Posterior cingulate gyrus (tissue), 11 donors: ENCODE data around the gene ZNF761.
A peak's percentile ranks its signal among the peaks of the same experiment; 100 is the strongest.
"Not testable (repeated sequence)": the region's sequence is repeated elsewhere in the genome, so short reads cannot be mapped to it uniquely, and the experiment has no call there.

Source experiments
- DNase-seq, 10 donors: peaks; one replicate each; pipeline versions ENCODE4 v3.0.0 to v3.0.0-alpha.2; 2020 to 2021; ENCODE audit warnings: mixed read lengths in 3 of 10
- intact Hi-C: fragments of 100-400 bp; cut with DNase I; formaldehyde crosslinking; loops from one replicate; pipeline ENCODE4 v1.15.1; 2023

Gene ZNF761

GRCh38 chr19:53431399-53432087 is at the start of gene ZNF761:
TSS of gene ZNF761 (plus strand) at chr19:53431984. CDS start at chr19:53447269, 15,285 bp downstream.
- intact Hi-C loops = loop anchor here (2.0 kb wide), 1 partner anchor 35 kb away; the partner anchor contains the start of gene ZNF813

GRCh38 chr19:53388168-53388567 is 43.6 kb upstream of the ZNF761 start:
- no peak for DNase-seq
- intact Hi-C loops = no loop called here

More at GRCh38 chr19:53431399-53432087, at the start of gene ZNF761:
- peak; percentile 88 to 99 (median 94) for DNase-seq

GRCh38 chr19:53388904-53389303 is 42.9 kb upstream of the ZNF761 start:
- intact Hi-C loops = no loop called here
- no peak for DNase-seq

DNA sequence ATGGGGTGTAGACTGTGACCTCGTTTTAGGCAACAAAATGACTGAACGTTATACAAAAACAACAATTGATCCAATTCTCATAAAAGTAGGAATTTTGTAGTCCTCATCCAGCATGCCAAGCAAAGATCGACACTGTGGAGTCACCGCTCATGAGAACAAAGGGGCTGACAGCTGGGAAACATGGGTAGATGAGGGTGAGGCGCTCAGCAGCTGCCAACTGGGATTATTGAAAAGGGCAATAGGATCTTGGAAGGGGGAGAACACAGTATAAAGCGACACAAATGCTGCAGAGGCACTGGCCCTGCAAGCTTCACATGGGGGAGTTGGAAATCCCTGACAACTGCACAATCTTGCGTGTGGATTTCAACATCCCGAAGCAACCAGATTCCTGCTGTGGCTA is 42.2 kb upstream of the ZNF761 start:
- intact Hi-C loops = no loop called here
- no peak for DNase-seq

DNA sequence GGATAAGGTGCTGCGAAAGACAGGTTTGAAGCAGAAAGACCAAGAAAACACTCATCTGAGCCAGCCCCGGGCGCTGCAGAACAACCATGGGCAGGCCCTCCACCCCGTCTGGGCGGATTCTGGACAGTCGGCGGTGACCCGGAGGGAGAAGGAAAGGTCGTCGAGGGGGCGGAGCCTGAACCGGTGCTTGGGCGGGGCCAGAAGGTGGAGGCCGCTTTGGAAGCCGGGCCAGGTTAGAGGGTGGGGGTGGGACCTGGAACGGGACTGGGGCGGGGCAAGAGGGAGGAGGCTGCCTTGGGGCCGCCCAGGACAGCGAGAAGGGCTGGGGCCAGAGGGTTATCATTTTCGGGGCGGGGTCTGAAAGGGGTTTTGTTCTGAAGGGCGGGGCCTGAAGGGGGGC is 41.8 kb upstream of the ZNF761 start:
- DNase-seq = peak in 5 of 10 donors; percentile 14 to 85 (median 75)
- intact Hi-C loops = loop anchor here (10.0 kb wide), 1 partner anchor 55 kb away; the partner anchor contains the start of gene ZNF845

DNA sequence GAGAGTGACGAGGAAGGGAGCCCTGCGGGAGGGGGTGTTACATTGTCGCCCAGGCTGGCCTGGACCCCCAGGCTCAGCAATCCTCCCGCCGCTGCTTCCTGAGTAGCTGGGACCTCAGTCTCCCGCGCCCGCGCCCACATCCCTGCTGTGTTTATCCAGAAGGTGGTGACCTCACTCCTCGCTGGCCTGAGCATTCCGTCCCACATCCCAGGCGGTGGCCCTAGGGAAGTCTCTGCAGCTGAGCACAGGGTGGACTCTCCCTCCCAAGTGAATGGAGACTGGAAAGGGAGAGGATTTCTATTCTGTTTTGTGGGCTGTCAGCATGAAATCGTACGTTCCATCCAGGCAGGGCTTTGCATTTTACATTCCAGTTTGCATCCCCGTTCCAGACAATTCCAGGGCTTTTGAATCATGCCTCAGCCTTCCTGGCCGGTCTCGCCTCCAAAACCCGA is 37.2 kb upstream of the ZNF761 start:
- DNase-seq = peak in 5 of 10 donors; percentile 11 to 86 (median 35)
- intact Hi-C loops = loop anchor here (2.0 to 10.0 kb wide), 2 partner anchors 30 to 60 kb away; partner anchors contain the start of gene ZNF845

DNA sequence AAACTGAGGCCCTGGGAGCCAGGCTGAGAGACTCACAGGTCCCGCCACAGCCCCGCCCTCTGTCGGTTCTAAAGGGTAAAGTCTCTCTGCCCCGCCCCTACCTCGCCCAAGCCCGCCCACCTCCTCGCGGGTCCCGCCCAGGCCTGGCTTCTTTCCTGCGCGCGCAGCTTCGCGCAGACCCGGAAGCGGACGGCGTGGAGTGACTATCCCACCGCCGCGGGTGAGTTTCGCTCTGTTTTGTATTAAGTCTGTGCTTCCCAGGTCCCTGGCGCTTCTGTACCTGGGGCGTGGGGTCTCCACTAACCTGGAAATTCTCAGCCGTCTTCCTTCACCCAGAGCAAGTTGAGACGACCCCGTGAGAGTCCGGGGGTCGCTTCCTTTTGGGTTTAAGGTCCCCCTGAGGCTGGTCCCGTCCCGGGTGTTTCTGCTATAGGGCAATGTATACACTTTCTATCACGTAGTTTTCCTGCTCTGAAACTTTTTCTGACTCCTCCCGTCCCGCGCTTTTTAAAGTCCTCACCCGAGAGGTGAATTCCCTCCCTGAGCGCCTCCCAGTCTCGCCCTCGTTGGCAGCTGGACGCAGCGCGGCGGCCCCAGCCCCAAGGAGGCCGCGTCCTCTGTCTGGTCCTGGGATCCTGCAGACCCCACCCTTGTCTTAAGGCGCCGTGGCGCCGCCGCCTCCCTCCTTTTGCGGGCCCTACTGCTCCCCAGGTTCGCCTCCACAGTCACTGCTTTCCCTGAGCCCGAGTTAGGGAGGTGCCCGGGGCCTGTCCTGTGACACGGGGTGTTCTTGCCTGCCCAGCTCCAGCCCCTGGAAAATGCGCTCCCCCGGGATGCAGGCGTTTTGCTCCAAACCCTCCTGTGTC is 36.6 kb upstream of the ZNF761 start, which contains the start of gene ZNF765:
Gene ZNF765 (plus strand): TSS at position 176 of the 866 bp plus-strand sequence. CDS start 2,867 bp downstream, outside the sequence.
- intact Hi-C loops = loop anchor here (2.0 to 10.0 kb wide), 2 partner anchors 30 to 60 kb away; partner anchors contain the start of gene ZNF845

GRCh38 chr19:53395840-53396524 is 35.8 kb upstream of the ZNF761 start:
- not testable (repeated sequence) for DNase-seq
- intact Hi-C loops = loop anchor here (2.0 to 10.0 kb wide), 3 partner anchors 29 to 73 kb away; partner anchors contain the start of gene ZNF845

More for the DNA sequence above, 36.6 kb upstream of the ZNF761 start, which contains the start of gene ZNF765:
- DNase-seq = peak; percentile 85 to 98 (median 91)

- no peak for DNase-seq
- intact Hi-C loops = loop anchor here (2.0 to 10.0 kb wide), 2 partner anchors 62 to 72 kb away; partner anchors contain the start of gene ZNF845
These were observed 35.3 kb upstream of the ZNF761 start for GRCh38 chr19:53396525-53396868.

GRCh38 chr19:53397918-53398317 is 33.9 kb upstream of the ZNF761 start:
- DNase-seq = not testable (repeated sequence)
- intact Hi-C loops = loop anchor here (2.0 to 10.0 kb wide), 2 partner anchors 63 to 71 kb away; partner anchors contain the start of gene ZNF845

GRCh38 chr19:53409505-53410204 is 22.1 kb upstream of the ZNF761 start:
- no peak for DNase-seq
- intact Hi-C loops = no loop called here

DNA sequence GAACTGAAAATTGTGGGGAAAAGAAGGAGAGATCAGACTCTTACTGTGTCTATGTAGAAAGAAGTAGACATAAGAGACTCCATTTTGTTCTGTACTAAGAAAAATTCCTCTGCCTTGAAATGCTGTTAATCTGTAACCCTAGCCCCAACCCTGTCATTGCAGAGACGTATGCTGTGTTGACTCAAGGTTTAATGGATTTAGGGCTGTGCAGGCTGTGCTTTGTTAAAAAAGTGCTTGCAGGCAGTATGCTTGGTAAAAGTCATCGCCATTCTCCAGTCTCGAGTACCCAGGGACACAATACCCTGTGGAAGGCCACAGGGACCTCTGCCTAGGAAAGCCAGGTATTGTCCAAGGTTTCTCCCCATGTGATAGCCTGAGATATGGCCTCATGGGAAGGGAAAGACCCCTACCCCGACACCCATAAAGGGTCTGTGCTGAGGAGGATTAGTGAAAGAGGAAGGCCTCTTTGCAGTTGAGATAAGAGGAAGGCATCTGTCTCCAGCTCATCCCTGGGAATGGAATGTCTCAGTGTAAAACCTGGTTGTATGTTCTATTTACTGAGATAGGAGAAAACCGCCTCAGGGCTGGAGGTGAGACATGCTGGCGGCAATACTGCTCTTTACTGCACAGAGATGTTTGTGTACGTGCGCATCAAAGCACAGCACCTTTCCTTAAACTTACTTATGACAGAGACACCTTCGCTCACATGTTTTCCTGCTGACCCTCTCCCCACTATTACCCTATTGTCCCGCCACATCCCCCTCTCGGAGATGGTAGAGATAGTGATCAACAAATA is 11.1 kb upstream of the ZNF761 start:
- intact Hi-C loops, DNase-seq: not testable (repeated sequence)

DNA sequence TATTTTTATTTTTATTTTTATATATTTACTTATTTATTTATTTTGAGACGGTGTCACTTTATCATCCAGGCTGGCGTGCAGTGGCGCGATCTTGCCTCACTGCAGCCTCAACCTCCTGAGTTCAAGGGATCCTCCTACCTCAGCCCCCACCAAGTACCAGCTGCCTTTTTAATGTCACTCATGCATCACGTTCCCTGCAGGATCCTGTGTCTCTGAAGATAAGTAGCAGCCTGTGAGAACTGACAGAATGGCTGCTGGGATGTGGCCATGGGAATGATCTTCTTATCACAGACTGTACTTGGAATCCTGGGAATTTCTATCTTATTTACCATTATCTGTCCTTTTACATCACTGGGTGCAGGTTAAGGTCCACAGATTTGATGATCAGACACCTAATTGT is 9.2 kb upstream of the ZNF761 start:
- intact Hi-C loops = no loop called here

DNA sequence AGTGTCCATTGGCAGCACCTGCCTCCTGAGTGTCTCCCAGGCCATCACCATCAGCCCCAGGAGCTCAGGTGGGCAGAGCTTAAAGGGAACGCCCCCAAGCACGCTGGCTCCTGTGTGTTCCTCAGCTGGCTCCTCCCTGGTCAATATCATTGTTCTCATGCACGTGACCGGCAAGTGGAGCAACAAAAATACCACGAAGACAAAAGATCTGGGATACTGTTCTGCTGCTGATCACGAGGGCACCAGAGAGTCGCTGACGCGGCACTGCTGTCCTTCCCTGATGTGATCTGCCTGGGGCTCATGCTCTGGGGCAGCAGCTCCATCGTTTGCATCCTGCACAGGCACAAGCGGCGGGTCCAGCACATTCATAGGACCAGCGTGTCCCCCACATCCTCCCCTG is 8.7 kb upstream of the ZNF761 start:
- intact Hi-C loops = not testable (repeated sequence)
- DNase-seq = peak in 4 of 10 donors; percentile 3 to 86 (median 50)

More for the DNA sequence above, 9.2 kb upstream of the ZNF761 start:
- no peak for DNase-seq

DNA sequence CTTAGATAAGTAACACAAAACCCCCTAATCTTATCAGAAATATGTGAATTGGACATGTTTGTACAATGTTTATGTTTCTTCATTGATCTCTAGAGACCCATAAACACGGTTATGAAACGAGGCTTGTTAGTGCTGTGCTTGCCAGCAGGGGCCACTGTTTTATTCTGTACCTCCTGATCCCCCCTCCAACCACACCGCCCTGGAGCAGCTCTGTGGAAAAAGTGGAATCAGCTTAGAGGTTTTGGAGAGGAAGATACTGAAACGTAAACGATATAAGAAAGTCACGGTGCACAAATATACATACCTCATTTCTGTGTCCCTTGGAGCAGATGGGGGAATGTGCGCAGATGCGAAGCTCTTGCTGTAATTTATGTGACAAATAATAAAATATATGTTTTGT is 8.1 kb upstream of the ZNF761 start:
- intact Hi-C loops = loop anchor here (2.0 kb wide), 1 partner anchor 29 kb away; the partner anchor contains the start of gene ZNF765
- DNase-seq = peak in 4 of 10 donors; percentile 17 to 84 (median 32)

- peak; percentile 45 to 95 (median 76) for DNase-seq
- intact Hi-C loops = loop anchor here (2.0 to 5.0 kb wide), 2 partner anchors 30 to 87 kb away; partner anchors contain the start of gene ZNF765
These were observed 6.7 kb upstream of the ZNF761 start for GRCh38 chr19:53424968-53425597.

DNA sequence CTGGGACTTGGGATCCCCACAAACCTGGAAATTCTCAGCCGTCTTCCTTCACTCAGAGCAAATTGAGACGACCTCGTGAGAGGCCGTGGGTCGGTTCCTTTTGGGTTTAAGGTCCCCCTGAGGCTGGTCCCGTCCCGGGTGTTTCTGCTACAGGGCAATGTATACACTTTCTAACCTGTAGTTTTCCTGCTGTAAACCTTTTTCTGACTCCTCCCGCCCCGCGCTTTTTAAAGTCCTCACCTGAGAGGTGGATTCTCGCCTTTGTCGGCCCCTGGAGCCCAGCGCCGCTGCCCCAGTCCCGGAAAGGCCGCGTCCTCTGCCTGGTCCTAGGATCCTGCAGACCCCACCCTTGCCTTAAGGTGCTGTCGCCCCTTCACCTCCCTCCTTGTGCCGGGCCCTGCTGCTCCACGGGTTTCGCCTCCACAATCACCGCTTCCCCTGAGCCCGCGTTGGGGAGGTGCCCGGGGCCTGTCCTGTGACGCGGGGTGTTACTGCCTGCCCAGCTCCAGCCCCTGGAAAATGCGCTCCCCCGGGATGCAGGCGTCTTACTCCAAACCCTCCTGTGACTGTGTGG is 391 bp downstream of the ZNF761 start:
- peak in 6 of 10 donors; percentile 15 to 88 (median 17) for DNase-seq
- intact Hi-C loops = no loop called here
